Peyer's patch (tissue), 4 donors: ENCODE measurements around the gene CLCN2.

Experiments used
- POLR2A ChIP-seq, 2 donors: fragments of 450-650 bp; IDR thresholded peaks; one replicate each; pipeline ENCODE4 v1.5.1; 2017; ENCODE audit warnings: antibody characterized with exemption in 2 of 2, mild to moderate bottlenecking in 2 of 2, moderate library complexity in 2 of 2
- TF ChIP-seq, protein P1 (sequence below), 6 experiments: fragments of 450-650 bp in 4 of 6; fragments of 200-600 bp in 2 of 6; sonication (generic) in 1 of 6; IDR thresholded peaks; one replicate each; pipeline ENCODE4 v1.5.1; 2017 to 2019; ENCODE audit warnings: antibody characterized with exemption in 6 of 6, mild to moderate bottlenecking in 3 of 6, moderate library complexity in 1 of 6

- TF ChIP-seq, protein P1, sequence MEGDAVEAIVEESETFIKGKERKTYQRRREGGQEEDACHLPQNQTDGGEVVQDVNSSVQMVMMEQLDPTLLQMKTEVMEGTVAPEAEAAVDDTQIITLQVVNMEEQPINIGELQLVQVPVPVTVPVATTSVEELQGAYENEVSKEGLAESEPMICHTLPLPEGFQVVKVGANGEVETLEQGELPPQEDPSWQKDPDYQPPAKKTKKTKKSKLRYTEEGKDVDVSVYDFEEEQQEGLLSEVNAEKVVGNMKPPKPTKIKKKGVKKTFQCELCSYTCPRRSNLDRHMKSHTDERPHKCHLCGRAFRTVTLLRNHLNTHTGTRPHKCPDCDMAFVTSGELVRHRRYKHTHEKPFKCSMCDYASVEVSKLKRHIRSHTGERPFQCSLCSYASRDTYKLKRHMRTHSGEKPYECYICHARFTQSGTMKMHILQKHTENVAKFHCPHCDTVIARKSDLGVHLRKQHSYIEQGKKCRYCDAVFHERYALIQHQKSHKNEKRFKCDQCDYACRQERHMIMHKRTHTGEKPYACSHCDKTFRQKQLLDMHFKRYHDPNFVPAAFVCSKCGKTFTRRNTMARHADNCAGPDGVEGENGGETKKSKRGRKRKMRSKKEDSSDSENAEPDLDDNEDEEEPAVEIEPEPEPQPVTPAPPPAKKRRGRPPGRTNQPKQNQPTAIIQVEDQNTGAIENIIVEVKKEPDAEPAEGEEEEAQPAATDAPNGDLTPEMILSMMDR (IDR thresholded peaks at IDR 0.05) = no peak
- TF ChIP-seq POLR2A (IDR thresholded peaks at IDR 0.05) = no peak
Measured at GRCh38 chr3:184350618-184351017, 10.8 kb downstream of the CLCN2 start.
